Measurements from ENCODE around the gene NAA20. TPM values are rescaled to one million over a fixed set of nuclear protein-coding genes. Genes with fewer than 3 reads are reported as not detected.

The NAA20 gene
- total RNA-seq, 1 donor from 2014 or later = 46.2 TPM

DNA sequence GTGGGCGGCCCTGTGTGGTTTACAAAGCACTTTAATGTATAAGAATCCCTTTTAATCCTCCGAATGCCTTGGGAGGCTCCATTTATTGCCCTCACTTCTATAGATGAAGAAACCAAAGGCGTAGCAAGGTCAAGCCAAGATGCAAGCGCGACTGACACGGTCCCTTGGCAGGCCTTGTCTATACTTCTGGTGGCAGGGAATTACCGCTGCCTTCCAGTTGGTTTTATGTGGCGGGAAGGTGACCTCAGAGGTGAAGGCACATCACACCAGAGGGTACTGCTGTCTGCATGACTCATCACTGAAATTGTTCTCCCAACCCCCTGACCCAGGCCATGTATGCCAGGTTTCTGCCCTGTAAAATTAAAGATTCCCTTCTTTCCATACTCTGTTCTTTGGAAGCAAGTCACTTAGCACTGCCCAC, 36.1 kb upstream of the NAA20 start:
- TF ChIP-seq, protein P1, sequence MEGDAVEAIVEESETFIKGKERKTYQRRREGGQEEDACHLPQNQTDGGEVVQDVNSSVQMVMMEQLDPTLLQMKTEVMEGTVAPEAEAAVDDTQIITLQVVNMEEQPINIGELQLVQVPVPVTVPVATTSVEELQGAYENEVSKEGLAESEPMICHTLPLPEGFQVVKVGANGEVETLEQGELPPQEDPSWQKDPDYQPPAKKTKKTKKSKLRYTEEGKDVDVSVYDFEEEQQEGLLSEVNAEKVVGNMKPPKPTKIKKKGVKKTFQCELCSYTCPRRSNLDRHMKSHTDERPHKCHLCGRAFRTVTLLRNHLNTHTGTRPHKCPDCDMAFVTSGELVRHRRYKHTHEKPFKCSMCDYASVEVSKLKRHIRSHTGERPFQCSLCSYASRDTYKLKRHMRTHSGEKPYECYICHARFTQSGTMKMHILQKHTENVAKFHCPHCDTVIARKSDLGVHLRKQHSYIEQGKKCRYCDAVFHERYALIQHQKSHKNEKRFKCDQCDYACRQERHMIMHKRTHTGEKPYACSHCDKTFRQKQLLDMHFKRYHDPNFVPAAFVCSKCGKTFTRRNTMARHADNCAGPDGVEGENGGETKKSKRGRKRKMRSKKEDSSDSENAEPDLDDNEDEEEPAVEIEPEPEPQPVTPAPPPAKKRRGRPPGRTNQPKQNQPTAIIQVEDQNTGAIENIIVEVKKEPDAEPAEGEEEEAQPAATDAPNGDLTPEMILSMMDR (IDR thresholded peaks at IDR 0.05) = no peak
- Mint-ChIP-seq H3K4me3 (ENCODE audit: unreplicated experiment) (no peak overlapping the region), H3K4me1 (ENCODE audit: low read depth) (peaks cover 58% of the 10 kb centered on the region), H3K9me3 (ENCODE audit: low read depth) (no peaks in the 10 kb centered on the region), H3K36me3 (ENCODE audit: low read depth) (peaks cover 1% of the 10 kb centered on the region), H3K27ac (ENCODE audit: unreplicated experiment) (peak overlapping the region; percentile 25), H3K27me3 (ENCODE audit: low read depth) (no peaks in the 10 kb centered on the region)
- DNase-seq (ENCODE audit: low spot score) = no peak

- TF ChIP-seq, protein P1 (IDR thresholded peaks at IDR 0.05) = no peak
- H3K4me1 Mint-ChIP-seq (ENCODE audit: low read depth) = peaks cover 33% of the 10 kb centered on the region
- H3K27ac Mint-ChIP-seq (ENCODE audit: unreplicated experiment) = no peak overlapping the region
- H3K9me3 Mint-ChIP-seq (ENCODE audit: low read depth) = no peaks in the 10 kb centered on the region
- no peak for DNase-seq (ENCODE audit: low spot score)
- no peak overlapping the region for H3K4me3 Mint-ChIP-seq (ENCODE audit: unreplicated experiment)
- no peaks in the 10 kb centered on the region for H3K36me3 Mint-ChIP-seq (ENCODE audit: low read depth)
- H3K27me3 Mint-ChIP-seq (ENCODE audit: low read depth) = no peaks in the 10 kb centered on the region
Observed at GRCh38 chr20:19986419-19986818, 30.7 kb upstream of the NAA20 start.

DNA sequence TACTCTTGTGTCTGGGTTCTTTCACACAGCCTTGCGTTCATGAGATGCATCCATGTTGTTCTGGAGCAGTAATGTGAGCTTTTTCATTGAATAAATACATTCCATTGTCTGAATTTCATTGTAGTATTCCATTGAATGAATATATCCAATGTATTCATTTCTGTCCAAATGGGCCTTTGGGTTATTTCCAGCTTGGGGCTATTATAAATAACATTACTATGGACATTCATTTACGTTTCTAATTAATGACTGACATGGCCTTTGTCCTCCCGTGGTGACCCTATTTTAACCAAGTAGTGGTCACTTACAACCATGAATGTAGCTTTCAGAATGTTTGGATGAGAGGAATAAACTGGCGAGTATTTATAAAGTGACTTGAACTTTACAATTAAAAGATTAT, 30.1 kb upstream of the NAA20 start:
- Mint-ChIP-seq H3K4me3 (ENCODE audit: unreplicated experiment) (no peak overlapping the region), H3K9me3 (ENCODE audit: low read depth) (no peaks in the 10 kb centered on the region), H3K27me3 (ENCODE audit: low read depth) (no peaks in the 10 kb centered on the region), H3K27ac (ENCODE audit: unreplicated experiment) (no peak overlapping the region), H3K4me1 (ENCODE audit: low read depth) (peaks cover 34% of the 10 kb centered on the region), H3K36me3 (ENCODE audit: low read depth) (no peaks in the 10 kb centered on the region)
- TF ChIP-seq, protein P1 (IDR thresholded peaks at IDR 0.05) = no peak
- no peak for DNase-seq (ENCODE audit: low spot score)

- Mint-ChIP-seq H3K27me3 (ENCODE audit: low read depth) (no peaks in the 10 kb centered on the region), H3K9me3 (ENCODE audit: low read depth) (no peaks in the 10 kb centered on the region), H3K36me3 (ENCODE audit: low read depth) (peaks cover 2% of the 10 kb centered on the region), H3K27ac (ENCODE audit: unreplicated experiment) (peak overlapping the region; percentile 99), H3K4me1 (ENCODE audit: low read depth) (peaks cover 68% of the 10 kb centered on the region), H3K4me3 (ENCODE audit: unreplicated experiment) (no peak overlapping the region)
- TF ChIP-seq, protein P1 (IDR thresholded peaks at IDR 0.05) = no peak
- DNase-seq (ENCODE audit: low spot score) = no peak
Observed at GRCh38 chr20:19990850-19991249, 26.3 kb upstream of the NAA20 start.

DNA sequence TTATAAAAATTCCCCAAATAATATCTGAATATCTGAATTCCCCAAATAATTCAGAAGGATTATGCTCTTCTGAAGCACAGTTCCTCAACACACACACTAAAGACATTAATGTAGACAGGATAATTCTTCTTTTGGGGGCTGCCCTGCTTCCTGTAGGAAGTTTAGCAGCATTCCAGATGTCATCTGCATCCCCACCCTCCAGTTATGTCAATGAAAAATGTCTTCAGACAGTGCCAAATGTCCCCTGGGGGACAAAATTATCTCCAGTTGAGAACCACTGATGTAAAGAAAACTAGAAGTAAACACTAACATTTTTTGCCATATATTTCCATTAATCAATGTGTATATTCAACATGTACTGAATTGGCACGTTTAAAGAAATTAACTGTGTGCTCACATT, 25.9 kb upstream of the NAA20 start:
- peak overlapping the region; percentile 99 for H3K27ac Mint-ChIP-seq (ENCODE audit: unreplicated experiment)
- H3K27me3 Mint-ChIP-seq (ENCODE audit: low read depth) = no peaks in the 10 kb centered on the region
- no peak for DNase-seq (ENCODE audit: low spot score)
- H3K4me1 Mint-ChIP-seq (ENCODE audit: low read depth) = peaks cover 68% of the 10 kb centered on the region
- H3K9me3 Mint-ChIP-seq (ENCODE audit: low read depth) = no peaks in the 10 kb centered on the region
- peaks cover 2% of the 10 kb centered on the region for H3K36me3 Mint-ChIP-seq (ENCODE audit: low read depth)
- H3K4me3 Mint-ChIP-seq (ENCODE audit: unreplicated experiment) = no peak overlapping the region
- TF ChIP-seq, protein P1 (IDR thresholded peaks at IDR 0.05) = no peak
